HepG2 (cell line): Measurements from ENCODE around the gene RGS19. TPM values are rescaled to one million over a fixed set of nuclear protein-coding genes. Genes with fewer than 3 reads are reported as not detected.

Experiments used
- AGO2 ChIP-seq: fragments of 200-400 bp; formaldehyde crosslinking; optimal IDR thresholded peaks from 2 replicates; pipeline ENCODE3; 2017; ENCODE audit warnings: mild to moderate bottlenecking, low read depth, low read length, moderate library complexity
- EEA1 ChIP-seq: sonication (generic); formaldehyde crosslinking; IDR thresholded peaks from 2 replicates; pipeline ENCODE4 v1.5.1; 2020; ENCODE audit warnings: mild to moderate bottlenecking, missing genetic modification reagents, borderline replicate concordance
- ESRRA ChIP-seq: sonication (generic); formaldehyde crosslinking; IDR thresholded peaks from 2 replicates; pipeline ENCODE4 v1.5.1; 2020; ENCODE audit warnings: mild to moderate bottlenecking, low read depth, missing genetic modification reagents
- JUN ChIP-seq: sonication (generic); formaldehyde crosslinking; IDR thresholded peaks from 2 replicates; pipeline ENCODE4 v1.4.0; 2020; ENCODE audit warnings: mild to moderate bottlenecking, missing genetic modification reagents
- KDM3A ChIP-seq: IDR thresholded peaks from 2 replicates; pipeline ENCODE4 v1.6.1; 2018; ENCODE audit warnings: low read depth, missing compliant biosample characterization
- PITX1 ChIP-seq: sonication (generic); formaldehyde crosslinking; IDR thresholded peaks from 2 replicates; pipeline ENCODE4 v1.5.1; 2020; ENCODE audit warnings: mild to moderate bottlenecking, missing genetic modification reagents
- RFXANK ChIP-seq: IDR thresholded peaks from 2 replicates; pipeline ENCODE4 v1.6.1; 2016
- SMAD1 ChIP-seq: sonication (generic); formaldehyde crosslinking; IDR thresholded peaks from 2 replicates; pipeline ENCODE4 v1.4.0; 2020; ENCODE audit warnings: missing genetic modification reagents, low read depth, mild to moderate bottlenecking, borderline replicate concordance
- ZBTB42 ChIP-seq: sonication (generic); formaldehyde crosslinking; IDR thresholded peaks from 2 replicates; pipeline ENCODE4 v1.5.0; 2020; ENCODE audit warnings: mild to moderate bottlenecking, missing genetic modification reagents
- ZNF776 ChIP-seq: sonication (generic); formaldehyde crosslinking; IDR thresholded peaks from 2 replicates; pipeline ENCODE4 v1.4.0; 2020; ENCODE audit warnings: mild to moderate bottlenecking, missing genetic modification reagents
- ZSCAN12 ChIP-seq: sonication (generic); formaldehyde crosslinking; IDR thresholded peaks from 2 replicates; pipeline ENCODE4 v1.9.0; 2021; ENCODE audit warnings: mild to moderate bottlenecking, missing genetic modification reagents
- polyA plus RNA-seq, 8 experiments: library from polyadenylated mRNA; depleted of rRNA in 3 of 8; stranded (reverse) in 7 of 8; unstranded in 1 of 8; fragments of >200 nt; fragmentation: Illumina TruSeq in 4 of 8; extraction: Trizol in 4 of 8; gene quantifications; 2 replicates each; pipeline versions ENCODE4 v1.2.1 to v1.2.3, GENCODE V29; 2011 to 2016; ENCODE audit warnings: low read depth in 4 of 8, missing spikeins in 1 of 8, mixed read lengths in 1 of 8; ENCODE audit not compliant: insufficient read depth in 1 of 8
- total RNA-seq, 5 experiments: library from RNA; depleted of rRNA; stranded (reverse); fragments of >200 nt; fragmentation: Illumina TruSeq; extraction: Trizol; gene quantifications; 2 replicates each; pipeline ENCODE4 v1.2.3, GENCODE V29; 2016; ENCODE audit warnings: low read depth in 1 of 5
- TF ChIP-seq, protein P1 (sequence below): sonication (generic); formaldehyde crosslinking; IDR thresholded peaks from 2 replicates; pipeline ENCODE4 v1.4.0; 2020; ENCODE audit warnings: missing genetic modification reagents, borderline replicate concordance
- TF ChIP-seq, protein P2 (sequence below): fragments of 450-650 bp; IDR thresholded peaks from 2 replicates; pipeline ENCODE4 v1.6.1; 2016
- TF ChIP-seq, protein P3 (sequence below): sonication (generic); formaldehyde crosslinking; IDR thresholded peaks from 2 replicates; pipeline ENCODE4 v1.4.0; 2020; ENCODE audit warnings: missing genetic modification reagents
- TF ChIP-seq, protein P4 (sequence below): IDR thresholded peaks from 2 replicates; pipeline ENCODE4 v1.6.1; 2016; ENCODE audit warnings: mild to moderate bottlenecking, missing biosample characterization, missing genetic modification reagents
- TF ChIP-seq, protein P5 (sequence below): sonication (generic); formaldehyde crosslinking; IDR thresholded peaks from 2 replicates; pipeline ENCODE4 v1.9.0; 2021; ENCODE audit warnings: missing genetic modification reagents, borderline replicate concordance

The RGS19 gene
- total and polyA plus RNA-seq, 2 of the 13 experiments (the other 11 are each of a cell fraction or from before 2014, with no cell fraction given): 10.7 to 11.9 TPM

DNA sequence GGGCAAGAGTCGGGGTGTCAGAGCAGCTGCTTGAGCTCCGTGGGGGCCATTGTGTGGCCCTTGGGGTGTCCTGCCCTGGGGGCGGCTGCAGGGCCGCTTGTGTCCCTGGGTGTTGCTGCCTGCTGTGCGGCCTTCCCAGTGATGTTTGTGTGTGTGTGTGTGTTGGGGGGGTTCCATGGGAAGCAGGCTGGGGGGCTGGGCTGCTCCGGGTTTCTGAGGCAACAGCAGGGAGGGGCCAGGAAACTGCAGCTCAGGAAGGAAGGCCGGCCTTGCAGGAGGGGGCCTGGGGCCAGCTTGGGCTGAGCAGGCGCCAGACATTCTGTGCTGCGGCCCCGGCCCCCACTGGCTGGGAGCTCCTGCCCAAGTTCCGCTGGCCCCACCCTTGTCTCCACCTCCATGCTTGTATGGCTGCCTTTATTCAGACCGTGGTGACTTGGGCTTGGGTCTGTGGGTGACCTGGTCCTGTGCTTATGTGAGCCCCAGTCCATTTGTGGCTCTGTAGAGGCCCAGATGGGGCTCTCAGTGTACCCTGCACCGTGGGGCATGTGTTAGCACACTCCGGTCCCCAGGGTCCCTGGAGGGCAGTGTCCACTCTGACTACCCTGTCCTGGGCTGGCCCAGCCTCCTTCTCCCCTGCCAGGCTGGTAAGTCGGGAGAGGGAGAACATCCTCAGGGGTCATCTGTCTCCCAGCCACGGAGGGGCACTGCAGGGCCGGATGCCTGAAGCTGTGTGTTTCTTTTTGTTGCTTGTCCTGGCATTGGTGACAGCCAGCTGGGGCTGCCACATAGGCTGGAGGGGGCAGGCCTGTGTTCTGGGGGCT is 25.3 kb downstream of the RGS19 start (continued):
- no peak for TF ChIP-seq ZSCAN12 (CRISPR knock-in tag)
- TF ChIP-seq ZBTB42 (CRISPR knock-in tag): no peak
- peak; percentile 91 for TF ChIP-seq RFXANK (CRISPR knock-in tag)
- peak; percentile 76; the same call in 1 of the 2 replicates for TF ChIP-seq KDM3A (CRISPR knock-in tag)
- TF ChIP-seq ESRRA (CRISPR knock-in tag): no peak
- TF ChIP-seq, protein P1, sequence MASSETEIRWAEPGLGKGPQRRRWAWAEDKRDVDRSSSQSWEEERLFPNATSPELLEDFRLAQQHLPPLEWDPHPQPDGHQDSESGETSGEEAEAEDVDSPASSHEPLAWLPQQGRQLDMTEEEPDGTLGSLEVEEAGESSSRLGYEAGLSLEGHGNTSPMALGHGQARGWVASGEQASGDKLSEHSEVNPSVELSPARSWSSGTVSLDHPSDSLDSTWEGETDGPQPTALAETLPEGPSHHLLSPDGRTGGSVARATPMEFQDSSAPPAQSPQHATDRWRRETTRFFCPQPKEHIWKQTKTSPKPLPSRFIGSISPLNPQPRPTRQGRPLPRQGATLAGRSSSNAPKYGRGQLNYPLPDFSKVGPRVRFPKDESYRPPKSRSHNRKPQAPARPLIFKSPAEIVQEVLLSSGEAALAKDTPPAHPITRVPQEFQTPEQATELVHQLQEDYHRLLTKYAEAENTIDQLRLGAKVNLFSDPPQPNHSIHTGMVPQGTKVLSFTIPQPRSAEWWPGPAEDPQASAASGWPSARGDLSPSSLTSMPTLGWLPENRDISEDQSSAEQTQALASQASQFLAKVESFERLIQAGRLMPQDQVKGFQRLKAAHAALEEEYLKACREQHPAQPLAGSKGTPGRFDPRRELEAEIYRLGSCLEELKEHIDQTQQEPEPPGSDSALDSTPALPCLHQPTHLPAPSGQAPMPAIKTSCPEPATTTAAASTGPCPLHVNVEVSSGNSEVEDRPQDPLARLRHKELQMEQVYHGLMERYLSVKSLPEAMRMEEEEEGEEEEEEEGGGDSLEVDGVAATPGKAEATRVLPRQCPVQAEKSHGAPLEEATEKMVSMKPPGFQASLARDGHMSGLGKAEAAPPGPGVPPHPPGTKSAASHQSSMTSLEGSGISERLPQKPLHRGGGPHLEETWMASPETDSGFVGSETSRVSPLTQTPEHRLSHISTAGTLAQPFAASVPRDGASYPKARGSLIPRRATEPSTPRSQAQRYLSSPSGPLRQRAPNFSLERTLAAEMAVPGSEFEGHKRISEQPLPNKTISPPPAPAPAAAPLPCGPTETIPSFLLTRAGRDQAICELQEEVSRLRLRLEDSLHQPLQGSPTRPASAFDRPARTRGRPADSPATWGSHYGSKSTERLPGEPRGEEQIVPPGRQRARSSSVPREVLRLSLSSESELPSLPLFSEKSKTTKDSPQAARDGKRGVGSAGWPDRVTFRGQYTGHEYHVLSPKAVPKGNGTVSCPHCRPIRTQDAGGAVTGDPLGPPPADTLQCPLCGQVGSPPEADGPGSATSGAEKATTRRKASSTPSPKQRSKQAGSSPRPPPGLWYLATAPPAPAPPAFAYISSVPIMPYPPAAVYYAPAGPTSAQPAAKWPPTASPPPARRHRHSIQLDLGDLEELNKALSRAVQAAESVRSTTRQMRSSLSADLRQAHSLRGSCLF: no peak
- 0 out of 2 replicates have a peak, but pooled peaks have one; percentile 8 for TF ChIP-seq EEA1 (CRISPR knock-in tag)
- TF ChIP-seq PITX1 (CRISPR knock-in tag): peak; percentile 62
- TF ChIP-seq SMAD1 (CRISPR knock-in tag): 0 out of 2 replicates have a peak, but pooled peaks have one; percentile 7
- TF ChIP-seq AGO2: peak; percentile 42
- TF ChIP-seq, protein P2, sequence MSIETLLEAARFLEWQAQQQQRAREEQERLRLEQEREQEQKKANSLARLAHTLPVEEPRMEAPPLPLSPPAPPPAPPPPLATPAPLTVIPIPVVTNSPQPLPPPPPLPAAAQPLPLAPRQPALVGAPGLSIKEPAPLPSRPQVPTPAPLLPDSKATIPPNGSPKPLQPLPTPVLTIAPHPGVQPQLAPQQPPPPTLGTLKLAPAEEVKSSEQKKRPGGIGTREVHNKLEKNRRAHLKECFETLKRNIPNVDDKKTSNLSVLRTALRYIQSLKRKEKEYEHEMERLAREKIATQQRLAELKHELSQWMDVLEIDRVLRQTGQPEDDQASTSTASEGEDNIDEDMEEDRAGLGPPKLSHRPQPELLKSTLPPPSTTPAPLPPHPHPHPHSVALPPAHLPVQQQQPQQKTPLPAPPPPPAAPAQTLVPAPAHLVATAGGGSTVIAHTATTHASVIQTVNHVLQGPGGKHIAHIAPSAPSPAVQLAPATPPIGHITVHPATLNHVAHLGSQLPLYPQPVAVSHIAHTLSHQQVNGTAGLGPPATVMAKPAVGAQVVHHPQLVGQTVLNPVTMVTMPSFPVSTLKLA: no peak
- TF ChIP-seq, protein P3, sequence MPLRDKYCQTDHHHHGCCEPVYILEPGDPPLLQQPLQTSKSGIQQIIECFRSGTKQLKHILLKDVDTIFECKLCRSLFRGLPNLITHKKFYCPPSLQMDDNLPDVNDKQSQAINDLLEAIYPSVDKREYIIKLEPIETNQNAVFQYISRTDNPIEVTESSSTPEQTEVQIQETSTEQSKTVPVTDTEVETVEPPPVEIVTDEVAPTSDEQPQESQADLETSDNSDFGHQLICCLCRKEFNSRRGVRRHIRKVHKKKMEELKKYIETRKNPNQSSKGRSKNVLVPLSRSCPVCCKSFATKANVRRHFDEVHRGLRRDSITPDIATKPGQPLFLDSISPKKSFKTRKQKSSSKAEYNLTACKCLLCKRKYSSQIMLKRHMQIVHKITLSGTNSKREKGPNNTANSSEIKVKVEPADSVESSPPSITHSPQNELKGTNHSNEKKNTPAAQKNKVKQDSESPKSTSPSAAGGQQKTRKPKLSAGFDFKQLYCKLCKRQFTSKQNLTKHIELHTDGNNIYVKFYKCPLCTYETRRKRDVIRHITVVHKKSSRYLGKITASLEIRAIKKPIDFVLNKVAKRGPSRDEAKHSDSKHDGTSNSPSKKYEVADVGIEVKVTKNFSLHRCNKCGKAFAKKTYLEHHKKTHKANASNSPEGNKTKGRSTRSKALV: peak; percentile 85
- TF ChIP-seq JUN: 0 out of 2 replicates have a peak, but pooled peaks have one; percentile 2
- TF ChIP-seq ZNF776 (CRISPR knock-in tag): peak; percentile 59; the same call in 1 of the 2 replicates
- TF ChIP-seq, protein P4, sequence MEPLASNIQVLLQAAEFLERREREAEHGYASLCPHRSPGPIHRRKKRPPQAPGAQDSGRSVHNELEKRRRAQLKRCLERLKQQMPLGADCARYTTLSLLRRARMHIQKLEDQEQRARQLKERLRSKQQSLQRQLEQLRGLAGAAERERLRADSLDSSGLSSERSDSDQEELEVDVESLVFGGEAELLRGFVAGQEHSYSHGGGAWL (CRISPR knock-in tag): peak; percentile 78
- TF ChIP-seq, protein P5, sequence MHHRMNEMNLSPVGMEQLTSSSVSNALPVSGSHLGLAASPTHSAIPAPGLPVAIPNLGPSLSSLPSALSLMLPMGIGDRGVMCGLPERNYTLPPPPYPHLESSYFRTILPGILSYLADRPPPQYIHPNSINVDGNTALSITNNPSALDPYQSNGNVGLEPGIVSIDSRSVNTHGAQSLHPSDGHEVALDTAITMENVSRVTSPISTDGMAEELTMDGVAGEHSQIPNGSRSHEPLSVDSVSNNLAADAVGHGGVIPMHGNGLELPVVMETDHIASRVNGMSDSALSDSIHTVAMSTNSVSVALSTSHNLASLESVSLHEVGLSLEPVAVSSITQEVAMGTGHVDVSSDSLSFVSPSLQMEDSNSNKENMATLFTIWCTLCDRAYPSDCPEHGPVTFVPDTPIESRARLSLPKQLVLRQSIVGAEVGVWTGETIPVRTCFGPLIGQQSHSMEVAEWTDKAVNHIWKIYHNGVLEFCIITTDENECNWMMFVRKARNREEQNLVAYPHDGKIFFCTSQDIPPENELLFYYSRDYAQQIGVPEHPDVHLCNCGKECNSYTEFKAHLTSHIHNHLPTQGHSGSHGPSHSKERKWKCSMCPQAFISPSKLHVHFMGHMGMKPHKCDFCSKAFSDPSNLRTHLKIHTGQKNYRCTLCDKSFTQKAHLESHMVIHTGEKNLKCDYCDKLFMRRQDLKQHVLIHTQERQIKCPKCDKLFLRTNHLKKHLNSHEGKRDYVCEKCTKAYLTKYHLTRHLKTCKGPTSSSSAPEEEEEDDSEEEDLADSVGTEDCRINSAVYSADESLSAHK (CRISPR knock-in tag): 0 out of 2 replicates have a peak, but pooled peaks have one; percentile 38
